Hepatic stellate cell (primary cell): ENCODE results near the gene CRKL.
A peak's percentile ranks its signal among the peaks of the same experiment; 100 is the strongest.

Experiments
- DNase-seq: peaks from one replicate; pipeline ENCODE4 v3.0.0; 2011; ENCODE audit warnings: low spot score

Gene CRKL

GRCh38 chr22:20996598-20997535 lies 79.7 kb downstream of the CRKL start:
- DNase-seq = no peak

DNA sequence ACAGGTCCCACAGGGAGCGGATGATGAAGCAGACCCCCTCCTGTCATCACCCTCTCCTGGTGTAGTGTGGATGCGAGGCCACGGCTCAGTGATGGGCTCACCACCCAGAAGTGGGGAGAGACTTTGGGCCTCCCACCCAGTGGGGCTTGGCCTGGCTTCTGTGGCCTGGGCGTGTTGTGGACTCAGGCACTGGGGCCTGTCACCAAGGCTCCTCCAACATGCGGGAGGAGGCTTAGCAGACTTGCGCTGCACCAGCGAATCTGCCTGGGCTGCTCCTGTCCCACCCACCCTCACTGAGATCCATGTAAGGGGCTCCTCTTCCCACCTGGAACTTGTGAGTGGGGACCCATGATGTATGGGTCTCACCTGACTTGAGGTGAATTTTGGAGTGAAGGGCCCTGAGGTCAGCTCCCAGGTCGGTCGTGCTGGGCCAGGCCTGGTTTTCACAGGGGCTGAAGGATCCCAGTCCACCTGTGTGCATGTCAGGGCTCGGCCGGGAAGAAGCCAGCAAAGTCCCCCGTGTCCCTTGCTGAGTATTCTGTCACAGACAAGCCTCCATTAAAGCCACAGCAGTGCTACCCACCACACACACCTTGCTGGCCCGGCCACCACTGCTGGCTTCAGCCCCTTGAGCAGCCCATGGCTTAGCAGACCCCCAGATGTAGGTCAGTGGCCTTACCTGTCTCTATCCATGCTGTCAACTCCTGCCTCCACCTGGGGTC lies 80.5 kb downstream of the CRKL start:
- DNase-seq = no peak

DNA sequence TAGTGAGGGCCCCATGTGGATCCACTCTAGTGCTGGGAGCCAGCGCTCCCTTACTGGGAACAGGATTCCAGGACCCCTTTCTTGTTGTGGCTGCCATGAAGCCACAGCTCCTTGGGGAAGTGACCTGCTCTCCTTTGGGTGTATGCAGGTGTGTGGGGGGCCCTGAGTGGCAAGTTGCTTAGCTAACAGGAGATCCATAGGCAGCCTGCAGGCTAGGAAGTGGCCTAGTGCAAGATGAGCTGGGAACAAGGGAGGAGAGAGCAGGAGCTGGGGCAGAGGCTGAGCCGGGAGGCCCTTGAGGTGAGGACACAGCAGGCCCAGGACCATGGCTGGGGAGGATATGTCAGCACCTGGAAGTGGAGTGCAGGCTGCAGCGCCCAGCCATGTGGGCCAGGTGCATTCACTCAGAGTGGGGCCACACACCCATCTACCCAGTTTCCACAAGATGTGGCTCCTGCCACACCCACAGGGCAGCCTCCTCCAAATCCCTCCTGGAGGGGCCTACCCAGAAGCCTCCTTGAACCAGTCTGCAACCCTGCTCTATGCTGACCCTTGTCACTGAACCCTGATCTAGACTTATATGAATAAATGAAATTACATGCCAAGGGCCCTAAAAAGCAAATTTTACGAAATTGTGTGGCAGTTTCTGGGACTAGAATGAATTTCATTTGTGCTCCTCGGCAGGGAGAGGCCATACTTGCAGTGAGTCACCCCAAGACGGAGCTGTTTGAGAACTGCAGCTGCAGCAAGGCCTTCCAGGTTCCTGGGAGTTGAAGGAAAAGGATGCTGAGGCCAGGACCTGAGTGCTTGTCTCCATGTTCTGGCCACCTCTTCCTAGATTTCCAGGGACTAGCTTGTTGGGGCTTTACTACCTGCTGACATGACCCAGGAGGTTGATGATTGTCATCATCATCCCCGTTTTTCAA lies 81.5 kb downstream of the CRKL start:
- no peak for DNase-seq

DNA sequence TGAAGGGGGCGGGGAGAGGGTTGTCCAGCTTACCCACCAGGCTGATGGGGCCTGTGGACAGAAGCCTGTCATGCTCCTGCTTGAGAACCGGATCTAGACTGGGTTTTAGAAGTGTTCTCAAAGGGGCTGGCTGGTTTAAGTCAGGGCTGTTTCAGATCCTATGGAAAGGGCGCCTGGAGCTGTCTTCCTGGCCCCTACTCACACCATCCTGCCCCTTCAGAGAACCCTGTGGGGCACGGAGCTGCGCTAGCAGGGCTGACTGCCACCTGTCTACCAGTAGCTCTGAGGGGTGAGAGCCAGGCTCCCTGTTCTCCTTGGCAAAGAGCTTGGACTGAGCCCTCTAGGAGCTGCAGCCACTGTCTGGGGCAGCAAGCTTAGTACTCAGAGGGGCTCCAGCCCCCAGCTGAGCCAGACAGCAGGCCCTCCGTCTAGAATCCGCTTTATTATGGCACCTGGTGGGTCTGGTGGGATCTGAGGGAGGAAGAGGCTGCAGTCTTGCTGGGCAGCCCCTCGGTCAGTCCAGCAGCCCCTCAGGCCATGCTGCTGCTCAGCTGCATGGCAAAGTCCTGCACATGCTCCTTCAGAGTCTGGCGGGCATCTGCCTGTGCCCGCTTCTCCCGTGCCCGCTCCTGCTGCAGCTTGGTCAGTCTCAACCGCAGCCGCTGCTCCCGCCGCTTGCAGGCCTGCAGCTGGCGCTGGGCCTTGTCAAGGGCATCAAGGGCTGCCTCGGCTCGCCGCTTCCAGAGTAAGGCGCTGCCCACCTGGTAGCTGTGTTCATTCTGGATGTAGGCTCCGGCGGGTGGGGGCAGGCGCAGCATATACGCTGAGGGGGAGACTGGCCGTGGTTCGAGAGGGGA lies 82.4 kb downstream of the CRKL start:
- no peak for DNase-seq

GRCh38 chr22:21000207-21000986 lies 83.2 kb downstream of the CRKL start:
- DNase-seq = no peak

GRCh38 chr22:21000987-21001600 lies 83.9 kb downstream of the CRKL start:
- DNase-seq = no peak

- DNase-seq = peak; percentile 96
Observed at GRCh38 chr22:21001601-21002325, 84.6 kb downstream of the CRKL start, which contains the start of gene THAP7. Gene THAP7, minus strand, starts transcription at chr22:21002118. Its CDS starts 207 bp downstream, at chr22:21001911.
